Suppressor macrophage treated with lipopolysaccharide for 1 hour (primary cell): ENCODE results near the gene RUSF1.

Experiments used
- DNase-seq, 3 donors: peaks; one replicate each; pipeline ENCODE4 v3.0.0-alpha.2; 2020 to 2022

RUSF1 gene

DNA sequence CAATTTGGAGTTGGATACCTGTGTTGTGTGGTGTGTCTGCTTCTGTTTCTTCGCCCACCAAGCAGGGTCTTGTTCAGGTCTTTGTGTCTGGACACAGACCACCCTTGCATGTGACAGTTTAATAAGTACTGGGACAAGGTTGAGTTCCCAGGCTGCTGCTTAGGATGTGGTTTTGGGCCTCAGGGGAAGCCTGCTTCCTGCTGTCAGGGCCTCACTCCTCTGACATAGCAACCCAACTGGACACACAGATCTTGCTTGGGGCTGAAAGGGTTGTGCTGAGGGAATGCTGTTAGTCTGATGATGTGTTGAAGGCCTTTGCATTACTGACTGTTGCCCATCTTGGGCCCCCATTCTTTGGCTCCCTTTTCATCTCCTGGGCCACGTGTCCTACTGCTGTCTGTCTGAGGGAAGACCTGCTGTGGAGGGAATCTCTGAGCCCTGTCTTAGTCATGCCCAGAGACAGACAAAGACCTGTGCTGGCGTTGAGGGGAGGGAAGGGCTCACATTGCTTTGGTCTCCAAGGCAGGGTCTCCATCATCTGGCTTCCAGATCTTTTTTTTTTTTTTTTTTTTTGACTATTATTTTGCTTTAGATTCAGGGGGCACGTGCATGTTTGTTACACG is 40.9 kb downstream of the RUSF1 start:
- no peak for DNase-seq

DNA sequence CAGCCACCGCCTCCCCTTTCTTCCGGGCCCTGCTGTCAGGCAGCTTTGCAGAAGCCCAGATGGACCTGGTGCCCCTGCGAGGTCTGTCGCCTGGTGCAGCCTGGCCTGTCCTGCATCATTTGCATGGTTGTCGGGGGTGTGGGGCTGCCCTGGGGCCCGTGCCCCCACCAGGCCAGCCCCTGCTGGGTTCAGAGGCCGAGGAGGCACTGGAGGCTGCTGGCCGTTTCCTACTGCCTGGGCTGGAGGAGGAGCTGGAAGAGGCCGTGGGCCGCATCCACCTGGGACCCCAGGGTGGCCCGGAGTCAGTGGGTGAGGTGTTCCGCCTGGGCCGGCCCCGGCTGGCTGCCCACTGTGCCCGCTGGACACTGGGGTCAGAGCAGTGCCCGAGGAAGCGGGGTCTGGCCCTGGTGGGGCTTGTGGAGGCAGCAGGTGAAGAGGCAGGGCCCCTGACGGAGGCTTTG is 41.8 kb downstream of the RUSF1 start:
- no peak for DNase-seq

DNA sequence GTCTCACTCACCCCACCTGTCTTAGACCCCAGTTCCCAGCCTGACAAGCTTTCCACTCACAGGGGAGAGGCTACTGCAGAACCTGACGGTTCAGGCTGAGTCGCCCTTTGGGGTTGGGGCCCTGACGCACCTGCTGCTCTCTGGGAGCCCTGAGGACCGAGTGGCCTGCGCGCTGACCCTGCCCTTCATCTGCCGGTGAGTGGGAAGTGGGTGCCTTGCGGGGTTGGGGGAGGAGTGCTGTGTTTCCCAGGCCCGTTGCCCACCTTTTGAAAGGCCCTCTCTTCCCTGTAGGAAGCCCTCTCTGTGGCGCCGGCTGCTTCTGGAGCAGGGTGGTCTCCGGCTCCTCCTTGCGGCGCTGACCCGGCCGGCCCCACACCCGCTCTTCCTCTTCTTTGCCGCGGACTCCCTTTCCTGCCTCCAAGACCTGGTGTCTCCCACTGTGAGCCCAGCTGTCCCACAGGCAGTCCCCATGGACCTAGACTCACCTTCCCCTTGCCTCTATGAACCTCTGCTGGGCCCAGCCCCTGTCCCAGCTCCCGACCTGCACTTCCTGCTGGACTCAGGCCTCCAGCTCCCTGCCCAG is 42.3 kb downstream of the RUSF1 start:
- DNase-seq, result no peak

DNA sequence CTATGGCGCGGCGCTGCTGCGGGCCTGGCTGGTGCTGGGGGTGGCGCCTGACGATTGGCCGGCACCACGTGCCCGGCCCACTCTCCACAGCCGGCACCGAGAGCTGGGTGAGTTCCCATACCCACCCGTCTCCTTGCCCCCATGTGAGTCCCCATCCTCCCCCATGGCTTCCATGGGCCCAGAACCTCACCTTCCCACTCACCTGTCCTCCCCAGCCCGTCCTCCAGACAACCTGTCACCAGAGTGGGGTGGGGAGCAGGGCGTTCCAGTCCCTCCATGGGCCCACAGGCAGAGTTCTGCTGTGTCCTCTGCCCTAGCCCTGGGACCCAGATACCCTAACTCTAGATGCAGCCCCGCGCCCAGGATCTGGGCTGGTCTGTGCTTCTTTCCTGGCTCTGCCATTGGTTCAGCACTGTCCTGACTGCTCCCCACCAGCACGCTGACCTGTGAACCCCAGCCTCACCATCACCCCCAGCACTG is 43.4 kb downstream of the RUSF1 start:
- DNase-seq, result no peak

DNA sequence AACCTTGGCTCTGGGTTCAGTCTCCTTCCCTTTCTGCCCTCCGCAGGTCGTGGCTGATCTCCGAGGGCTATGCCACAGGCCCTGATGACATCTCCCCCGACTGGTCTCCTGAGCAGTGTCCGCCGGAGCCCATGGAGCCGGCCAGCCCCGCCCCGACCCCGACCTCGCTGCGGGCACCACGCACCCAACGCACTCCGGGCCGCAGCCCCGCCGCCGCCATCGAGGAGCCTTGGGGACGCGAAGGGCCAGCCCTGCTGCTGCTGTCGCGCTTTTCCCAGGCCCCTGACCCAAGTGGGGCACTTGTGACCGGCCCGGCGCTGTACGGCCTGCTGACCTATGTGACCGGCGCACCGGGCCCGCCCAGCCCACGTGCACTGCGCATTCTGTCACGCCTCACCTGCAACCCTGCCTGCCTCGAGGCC is 43.8 kb downstream of the RUSF1 start:
- DNase-seq, result no peak

DNA sequence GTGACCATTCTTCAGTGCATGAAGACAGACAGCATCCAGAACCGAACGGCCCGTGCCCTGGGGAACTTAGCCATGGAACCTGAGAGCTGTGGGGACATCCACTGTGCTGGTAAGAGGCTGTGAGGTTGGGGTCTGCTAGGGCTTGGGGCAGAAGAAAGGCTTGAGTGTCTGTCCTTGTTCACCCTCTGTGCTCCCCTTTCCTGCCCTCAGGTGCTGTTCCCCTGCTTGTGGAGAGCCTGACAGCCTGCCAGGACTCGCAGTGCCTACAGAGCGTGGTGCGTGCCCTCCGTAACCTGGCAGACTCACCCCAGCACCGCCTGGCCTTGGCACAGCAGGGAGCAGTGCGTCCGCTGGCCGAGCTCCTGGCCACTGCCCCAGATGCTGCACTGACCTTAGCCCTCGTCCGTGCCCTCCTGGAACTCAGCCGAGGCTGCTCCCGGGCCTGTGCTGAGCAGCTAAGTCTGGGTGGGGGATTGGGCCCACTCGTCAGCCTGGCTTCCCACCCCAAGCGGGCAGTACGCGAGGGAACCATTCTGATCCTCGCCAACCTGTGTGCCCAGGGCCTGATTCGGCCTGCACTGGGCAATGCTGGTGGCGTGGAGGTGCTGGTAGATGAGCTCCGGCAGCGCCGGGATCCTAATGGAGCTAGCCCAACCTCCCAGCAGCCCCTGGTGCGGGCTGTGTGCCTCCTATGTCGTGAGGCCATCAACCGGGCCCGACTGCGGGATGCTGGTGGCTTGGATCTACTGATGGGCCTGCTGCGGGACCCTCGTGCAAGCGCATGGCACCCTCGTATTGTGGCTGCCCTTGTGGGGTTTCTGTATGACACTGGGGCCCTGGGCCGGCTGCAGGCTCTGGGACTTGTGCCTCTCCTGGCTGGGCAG is 46.0 kb downstream of the RUSF1 start:
- DNase-seq, result no peak

DNA sequence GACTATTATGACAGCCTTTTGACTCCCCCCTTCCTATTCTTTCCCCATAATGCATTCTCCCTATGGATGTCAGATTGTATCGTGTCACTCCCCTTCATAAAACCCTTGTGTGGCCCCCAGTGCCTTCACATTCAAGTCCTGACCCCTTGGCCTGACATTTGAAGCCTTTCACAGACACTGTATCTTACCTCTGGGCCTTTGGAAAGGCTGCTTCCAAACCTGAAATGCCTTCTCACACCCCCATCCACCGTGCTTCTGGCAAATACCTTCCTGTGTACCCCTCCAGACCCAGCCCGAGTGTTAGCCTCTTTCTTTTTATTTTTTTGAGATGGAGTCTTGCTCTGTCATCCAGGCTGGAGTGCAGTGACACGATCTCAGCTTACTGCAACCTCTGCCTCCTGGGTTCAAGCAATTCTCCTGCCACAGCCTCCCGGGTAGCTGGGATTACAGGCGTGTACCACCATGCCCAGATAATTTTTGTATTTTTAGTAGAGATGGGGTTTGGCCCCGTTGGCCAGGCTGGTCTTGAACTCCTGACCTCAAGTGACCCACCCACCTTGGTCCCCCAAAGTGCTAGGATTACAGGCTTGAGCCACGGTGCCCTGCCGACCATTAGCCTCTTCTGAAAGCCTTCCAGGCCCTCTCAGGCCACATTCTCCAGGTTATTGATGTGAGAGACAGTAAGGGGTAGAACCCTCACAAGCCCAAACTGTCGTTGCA is 46.8 kb downstream of the RUSF1 start:
- DNase-seq, result no peak

DNA sequence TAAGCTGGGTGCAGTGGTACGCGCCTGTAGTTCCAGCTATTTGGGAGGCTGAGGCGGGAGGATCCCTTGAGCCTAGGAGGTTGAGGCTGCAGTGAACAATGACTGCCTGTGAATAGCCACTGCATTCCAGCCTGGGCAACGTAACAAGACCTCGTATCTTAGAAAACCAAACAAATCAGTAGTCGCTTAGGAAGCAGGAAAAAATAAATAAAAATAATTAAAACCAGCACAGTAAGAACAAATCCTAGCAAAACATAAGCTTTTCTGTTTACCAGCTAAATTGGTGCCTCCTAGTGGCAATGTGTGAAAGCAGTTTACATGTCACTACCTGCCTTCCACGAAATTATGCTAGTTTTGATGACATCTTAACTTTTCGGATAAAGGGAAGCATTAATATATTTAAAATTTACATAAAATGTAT is 47.6 kb downstream of the RUSF1 start:
- peak; percentile 53 to 67 (median 64) for DNase-seq

DNA sequence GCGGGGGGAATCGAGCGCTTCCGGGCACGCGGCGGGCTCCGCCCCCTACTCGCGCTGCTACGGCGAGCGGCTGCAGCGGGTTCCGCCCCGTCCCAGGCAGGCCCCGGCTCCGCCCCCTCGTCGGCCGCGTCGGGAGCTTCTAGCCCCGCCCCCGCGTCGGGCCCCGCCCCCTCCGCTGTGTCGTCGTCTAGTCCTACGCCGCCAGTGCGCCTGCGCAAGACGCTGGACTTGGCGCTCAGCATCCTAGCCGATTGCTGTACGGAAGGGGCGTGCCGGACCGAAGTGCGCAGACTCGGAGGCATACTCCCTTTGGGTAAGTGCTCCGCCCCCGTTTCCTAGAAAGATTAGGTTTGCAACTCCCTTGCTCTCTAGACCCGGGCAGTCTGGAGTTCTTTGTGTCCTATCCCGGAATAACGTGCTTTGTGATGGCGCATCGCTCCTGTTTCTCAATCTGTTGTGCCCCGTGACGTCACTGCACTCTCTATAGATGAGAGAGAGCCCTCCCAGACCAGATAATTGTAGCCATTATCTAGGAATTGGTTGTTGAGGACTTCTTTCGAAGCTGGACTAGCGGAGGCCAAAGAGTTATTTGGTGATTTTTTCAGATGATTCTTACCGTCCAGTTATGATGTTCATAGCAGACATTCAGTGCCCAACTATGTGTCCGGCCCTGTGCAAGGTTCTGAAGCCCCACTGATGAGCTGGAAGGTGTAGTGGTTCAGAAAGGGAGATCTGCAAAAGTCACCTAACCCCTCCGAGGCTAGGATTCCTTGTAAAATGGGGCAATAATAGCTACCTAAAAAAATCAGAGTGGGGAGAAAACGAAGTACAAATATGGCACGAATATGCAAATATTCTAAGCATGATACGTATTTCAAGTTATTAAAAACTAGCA is 48.3 kb downstream of the RUSF1 start:
- DNase-seq, result peak; percentile 100

DNA sequence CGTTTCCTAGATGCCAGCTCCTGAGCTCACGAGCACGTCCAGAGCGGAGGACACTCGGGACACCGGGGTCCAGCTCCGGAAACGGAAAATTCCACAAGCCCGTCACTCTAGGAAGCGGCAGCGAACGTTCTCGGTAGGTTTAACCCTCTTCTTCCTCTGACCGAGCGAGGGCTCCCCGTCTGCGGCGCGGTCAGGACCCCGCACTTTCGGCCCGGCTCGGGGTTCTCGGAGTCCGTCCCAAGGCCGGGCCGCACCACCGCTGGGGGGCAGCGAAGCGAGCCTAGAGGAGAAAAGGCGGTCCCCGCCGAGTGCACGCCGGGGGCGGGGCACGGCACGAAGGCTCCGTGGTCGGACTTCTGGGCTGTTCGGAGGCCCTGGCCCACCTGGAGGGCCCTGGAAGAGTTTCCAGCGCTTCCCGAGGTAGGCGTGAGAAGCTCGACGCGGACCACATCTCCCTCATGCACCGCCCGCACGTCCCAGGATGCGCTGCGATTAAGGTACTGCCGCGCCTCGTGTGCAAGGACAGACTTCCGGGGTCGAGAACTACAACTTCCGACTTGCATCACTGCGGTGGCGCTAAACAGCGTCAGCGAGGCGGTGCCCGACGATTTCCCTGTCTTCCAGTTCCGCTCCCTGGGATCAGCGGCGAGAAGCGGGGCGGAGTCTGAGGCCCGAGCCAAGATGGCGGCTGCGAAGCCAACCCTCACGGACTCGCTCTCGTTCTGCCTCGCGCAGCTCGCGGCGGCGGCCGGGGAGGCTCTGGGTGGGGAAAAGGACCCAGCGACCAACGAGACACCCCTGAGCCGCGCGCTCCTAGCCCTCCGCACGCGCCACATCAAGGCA is 49.1 kb downstream of the RUSF1 start, which contains the start of gene ARMC5:
Gene ARMC5 (plus strand): TSS at position 658 of the 843 bp plus-strand sequence. CDS start 24 bp downstream, at position 682.
- peak; percentile 98 to 99 (median 99) for DNase-seq

DNA sequence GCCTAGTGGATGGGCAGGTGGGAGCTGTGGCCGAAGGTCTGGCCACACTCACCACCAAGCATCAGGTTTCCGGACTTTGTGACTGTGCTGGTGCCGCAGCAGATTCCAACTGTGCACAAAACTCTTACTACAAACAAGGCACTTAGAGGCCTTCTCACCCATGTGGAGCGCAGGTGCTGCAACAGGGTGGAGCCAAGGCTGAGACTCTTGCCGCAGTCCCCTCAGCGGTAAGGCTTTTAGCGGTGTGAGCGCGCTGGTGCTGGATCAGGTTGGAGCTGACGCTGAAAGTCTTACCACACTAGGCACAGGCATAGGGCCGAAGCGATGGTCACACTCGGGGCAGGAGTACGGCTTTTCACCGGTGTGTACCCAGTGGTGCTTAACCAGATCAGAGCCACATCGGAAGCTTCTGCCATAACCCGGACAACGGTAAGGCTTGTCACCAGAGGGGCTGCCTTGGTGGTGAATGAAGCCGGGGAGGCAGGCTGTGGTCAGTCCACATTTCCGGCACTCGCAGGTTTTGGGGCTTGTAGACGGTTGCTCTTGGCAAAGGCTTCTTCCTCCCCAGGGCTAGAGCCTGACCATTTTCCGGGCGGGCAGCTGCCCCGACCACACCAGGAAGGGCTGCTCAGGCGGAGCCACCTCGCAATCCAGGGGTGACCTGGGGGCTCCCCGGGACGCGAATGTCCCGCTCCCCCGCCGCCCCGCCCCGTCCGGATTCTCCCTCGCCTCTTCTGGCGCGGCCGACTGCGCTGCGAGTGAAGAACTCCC is 49.9 kb downstream of the RUSF1 start:
- peak; percentile 73 to 92 (median 77) for DNase-seq

DNA sequence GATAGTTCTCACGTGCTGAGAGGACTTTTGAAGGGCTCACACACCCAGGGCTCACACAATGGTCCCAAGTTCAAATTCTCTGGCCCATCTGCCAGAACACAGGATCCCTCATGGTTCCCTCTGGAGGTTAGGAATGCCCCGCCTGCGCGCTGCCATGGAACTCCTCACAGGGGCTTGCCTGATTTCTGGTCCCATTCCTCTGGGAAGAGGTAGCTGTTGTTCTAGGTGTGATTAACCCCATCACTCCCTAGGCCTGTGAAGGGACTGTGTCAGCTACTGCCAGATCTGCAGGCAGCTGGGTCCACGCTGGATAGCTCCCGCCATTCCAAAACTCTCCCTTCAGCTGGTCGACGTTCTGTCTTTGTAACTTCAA is 51.2 kb downstream of the RUSF1 start:
- DNase-seq, result no peak

DNA sequence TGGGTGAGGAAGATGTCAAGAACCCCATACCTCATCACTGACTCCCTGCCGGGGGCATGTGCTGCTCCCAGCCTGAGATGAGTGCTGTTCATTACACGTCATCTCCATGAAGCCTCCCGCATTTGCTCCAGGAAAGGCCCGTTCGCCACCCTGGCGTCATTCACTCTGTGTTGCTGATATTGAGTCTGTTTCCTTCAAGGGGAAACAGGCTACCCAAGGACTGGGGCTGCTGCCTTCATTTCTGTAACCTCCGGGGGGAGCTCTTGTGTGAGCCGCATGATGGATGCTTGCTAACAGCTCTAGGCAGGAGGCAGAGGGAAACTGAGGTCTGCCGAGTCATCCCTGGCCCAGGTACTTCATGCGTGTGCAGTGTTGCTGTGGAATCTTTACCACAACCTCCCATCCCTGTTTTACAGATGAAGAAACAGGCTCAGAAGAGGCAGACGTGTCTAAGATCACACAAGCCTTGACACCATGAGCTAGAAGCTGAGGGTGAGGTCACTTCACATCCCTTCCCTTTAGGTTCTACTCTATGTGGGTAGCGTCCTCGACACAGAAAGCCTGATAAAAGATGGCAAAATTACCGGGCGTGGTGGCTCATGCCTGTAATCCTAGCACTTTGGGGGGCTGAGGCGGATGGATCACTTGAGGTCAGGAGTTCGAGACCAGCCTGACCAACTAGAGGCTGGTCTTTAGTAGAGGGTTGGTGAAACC is 52.4 kb downstream of the RUSF1 start:
- peak; percentile 62 to 82 (median 74) for DNase-seq

DNA sequence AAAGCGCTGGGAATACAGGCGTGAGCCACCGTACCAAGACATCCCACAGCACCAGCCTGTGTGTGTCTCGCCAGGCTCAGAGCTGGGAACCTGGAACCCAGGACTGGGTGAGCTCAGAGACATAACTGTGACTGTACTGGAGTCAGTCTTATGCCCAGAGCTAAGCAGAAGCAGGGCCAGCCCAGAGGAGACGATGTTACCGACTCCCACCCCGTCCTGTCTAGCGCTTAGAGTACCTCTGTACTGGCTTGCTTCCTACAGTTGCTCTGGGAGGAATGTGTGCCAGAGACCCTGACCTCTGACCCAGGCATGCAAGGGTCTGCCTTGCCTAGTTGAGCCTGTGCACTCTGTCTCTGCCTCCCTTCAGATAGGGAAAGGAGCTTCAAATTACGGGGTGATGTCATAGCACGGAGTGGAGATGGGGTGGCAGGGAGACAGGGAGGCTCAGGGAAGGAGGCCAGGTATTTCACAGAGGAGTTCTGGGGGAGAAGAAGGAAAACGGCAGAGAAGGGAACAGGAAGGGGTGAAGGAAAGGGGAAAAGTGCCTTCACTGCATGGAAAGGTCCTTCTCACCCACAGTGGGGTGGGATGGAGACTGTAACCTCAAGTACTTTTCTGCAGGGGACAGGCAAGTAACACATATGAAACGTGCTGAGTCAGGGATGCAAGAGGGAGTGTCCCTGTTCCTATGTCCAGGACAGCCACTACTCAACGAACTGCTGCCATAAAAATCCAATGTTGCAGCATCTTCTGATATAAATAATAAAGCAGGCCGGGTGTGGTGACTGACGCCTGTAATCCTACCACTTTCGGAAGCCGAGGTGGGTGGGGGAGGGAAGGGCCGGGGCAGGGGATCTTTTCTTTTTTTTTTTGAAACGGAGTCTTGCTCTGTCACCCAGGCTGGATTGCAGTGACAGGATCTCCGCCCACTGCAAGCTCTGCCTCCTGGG is 54.7 kb downstream of the RUSF1 start:
- peak; percentile 94 to 98 (median 94) for DNase-seq

DNA sequence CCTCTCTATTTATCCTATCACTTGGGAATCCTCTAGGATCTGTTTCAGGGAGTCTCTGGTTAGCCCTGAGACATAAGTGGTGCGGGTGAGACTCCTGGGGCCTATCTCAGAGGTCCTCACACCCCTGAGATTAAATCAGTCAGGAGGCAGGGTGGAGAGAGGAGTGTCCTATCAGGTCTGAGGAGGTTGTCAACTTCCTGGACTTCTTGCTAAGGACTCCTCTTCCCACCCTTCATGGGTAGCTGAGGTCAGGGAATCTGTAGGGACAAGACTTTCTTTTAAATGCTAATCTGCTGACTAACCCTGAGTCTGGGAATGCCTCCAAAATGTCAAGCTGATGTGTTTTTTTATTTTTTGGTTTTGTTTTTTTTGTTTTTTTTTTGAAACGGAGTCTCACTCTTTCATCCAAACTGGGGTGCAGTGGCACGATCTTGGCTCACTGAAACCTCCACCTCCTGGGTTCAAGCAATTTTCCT is 55.5 kb downstream of the RUSF1 start:
- peak in 2 of 3 donors; percentile 32 to 59 for DNase-seq

DNA sequence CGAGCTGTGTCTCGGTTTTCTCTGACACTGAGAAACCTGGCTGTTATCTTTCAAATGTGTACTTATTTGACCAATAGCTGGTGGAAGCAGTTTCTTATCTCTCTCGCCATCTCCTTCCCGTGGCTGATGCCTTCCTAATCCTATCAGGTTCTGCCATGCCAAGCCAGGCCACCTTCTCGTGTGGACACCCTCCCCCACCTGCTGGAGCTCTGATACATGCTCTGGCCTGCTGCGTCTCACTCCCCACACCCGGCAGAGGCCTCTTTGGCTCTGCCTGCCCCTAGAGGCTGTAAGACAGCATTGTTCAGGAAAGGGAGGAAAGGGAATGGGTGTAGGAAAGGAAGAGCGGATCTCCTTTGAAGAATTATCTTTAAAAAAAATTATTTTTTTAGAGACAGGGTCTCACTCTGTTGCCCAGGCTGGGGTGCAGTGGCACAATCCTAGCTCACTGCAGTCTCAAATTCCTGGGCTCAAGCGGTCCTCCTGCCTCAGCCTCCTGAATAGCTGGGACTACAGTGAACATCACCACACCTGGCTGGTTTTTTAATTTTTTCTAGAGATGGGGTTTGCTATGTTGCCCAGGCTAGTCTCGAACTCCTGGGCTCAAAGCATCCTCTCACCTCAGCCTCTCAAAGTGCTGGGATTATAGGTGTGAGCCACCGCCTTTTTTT is 56.4 kb downstream of the RUSF1 start:
- peak; percentile 53 to 69 (median 56) for DNase-seq

DNA sequence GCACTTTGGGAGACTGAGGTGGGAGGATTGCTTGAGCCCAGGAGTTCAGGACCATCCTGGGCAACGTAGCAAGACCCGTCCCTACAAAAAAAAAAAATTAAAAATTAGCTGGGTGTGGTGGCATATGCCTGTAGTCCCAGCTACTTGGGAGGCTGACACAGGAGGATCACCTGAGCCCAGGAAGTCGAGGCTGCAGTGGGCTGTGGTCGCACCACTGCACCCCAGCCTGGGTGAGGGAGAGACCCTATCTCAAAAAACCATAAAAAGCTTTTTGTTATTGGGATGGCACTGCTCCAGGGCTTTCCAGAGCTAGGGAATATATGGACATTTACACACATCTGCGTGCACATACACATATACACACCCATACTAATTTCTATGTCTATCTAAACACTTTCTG is 57.0 kb downstream of the RUSF1 start:
- no peak for DNase-seq
